GM19043 (cell line): ENCODE measurements around the gene TSSK1B.
"Not testable (repeated sequence)": the region's sequence is repeated elsewhere in the genome, so short reads cannot be mapped to it uniquely, and the experiment has no call there.

Experiments
- ATAC-seq: cut with Tn5 transposase; IDR thresholded peaks from one replicate; pipeline ENCODE4 v1.9.1; 2021; ENCODE audit warnings: low read depth; ENCODE audit not compliant: unreplicated experiment

Gene TSSK1B, protein sequence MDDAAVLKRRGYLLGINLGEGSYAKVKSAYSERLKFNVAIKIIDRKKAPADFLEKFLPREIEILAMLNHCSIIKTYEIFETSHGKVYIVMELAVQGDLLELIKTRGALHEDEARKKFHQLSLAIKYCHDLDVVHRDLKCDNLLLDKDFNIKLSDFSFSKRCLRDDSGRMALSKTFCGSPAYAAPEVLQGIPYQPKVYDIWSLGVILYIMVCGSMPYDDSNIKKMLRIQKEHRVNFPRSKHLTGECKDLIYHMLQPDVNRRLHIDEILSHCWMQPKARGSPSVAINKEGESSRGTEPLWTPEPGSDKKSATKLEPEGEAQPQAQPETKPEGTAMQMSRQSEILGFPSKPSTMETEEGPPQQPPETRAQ

GRCh38 chr5:113434889-113435288 lies at the start of gene TSSK1B:
Gene TSSK1B, minus strand, starts transcription at chr5:113434989. Its CDS starts 150 bp downstream, at chr5:113434839.
- ATAC-seq, result no peak

DNA sequence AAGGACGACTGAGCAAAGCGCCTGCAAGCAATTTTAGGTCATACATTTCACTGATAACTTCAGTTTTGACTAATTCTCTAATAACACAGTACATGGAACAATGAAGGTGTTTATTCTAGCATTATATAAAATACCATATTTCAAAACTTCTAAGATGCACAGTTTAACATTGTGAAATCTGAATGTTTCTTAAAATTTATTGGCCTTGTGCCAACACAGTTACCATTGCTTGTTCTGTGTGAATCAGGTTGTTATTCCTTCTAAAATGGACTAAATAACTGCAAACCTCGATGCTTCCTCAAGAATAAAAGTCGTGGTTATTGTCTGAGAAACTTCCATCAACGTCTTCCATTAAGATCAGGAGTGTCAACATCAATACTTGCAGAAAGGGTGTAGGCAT lies 45.5 kb upstream of the TSSK1B start:
- no peak for ATAC-seq

GRCh38 chr5:113478691-113479090 lies 43.9 kb upstream of the TSSK1B start:
- ATAC-seq, result no peak

DNA sequence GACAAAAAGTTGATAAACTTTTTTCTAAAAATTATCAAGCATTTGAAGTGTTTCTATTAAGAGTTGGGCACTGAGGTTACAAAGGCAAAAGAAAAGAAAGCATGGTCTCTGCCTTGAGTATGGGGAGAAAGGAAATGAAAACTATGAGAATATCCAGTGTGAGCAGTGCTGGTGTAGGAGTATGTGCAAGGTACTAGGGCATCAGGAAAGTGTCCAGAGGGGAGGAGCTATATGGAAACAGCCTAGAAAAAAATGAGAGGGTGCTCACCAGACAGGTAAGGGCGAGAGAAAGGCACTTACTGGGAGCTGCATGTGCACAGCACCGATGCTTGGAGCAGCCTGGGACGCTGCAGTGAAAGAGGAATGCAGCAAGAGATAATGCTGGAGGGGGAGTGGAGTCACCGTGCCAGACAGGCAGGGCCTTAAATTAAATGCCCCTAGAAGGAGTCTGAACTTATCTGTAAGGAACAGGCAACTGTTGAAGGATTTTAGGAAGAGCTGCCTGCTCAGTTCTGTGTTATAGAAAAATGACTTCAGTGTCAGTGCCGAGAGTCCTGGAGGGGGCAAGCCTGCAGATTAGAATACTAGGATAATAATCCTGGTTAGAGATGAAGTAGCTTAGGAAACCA lies 39.4 kb upstream of the TSSK1B start:
- ATAC-seq, result no peak

GRCh38 chr5:113463032-113463431 lies 28.2 kb upstream of the TSSK1B start:
- ATAC-seq, result no peak

- not testable (repeated sequence) for ATAC-seq
Measured at GRCh38 chr5:113457106-113457505, 22.3 kb upstream of the TSSK1B start.

GRCh38 chr5:113452941-113453340 lies 18.2 kb upstream of the TSSK1B start:
- no peak for ATAC-seq

DNA sequence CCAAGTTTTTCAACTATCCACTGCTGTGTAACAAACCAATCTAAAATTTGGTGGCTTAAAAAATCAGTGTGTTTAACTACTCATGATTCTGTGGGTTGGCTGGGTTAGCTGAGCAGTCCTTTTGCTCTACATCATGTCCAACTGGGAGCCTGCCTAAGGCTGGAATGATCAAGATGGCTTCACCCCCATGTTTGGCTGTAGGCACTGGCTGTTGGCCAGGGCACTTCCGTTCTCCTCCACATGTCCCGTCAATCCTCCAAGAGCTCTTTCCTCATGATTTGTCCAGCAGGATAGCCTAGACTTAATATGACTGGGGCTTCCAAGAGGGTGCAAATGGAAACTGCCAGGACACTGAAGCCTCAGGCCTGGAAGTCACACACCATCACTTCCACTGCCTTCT lies 17.0 kb upstream of the TSSK1B start:
- no peak for ATAC-seq

GRCh38 chr5:113450929-113451328 lies 16.1 kb upstream of the TSSK1B start:
- ATAC-seq, result no peak

GRCh38 chr5:113450462-113450861 lies 15.7 kb upstream of the TSSK1B start:
- ATAC-seq, result no peak

DNA sequence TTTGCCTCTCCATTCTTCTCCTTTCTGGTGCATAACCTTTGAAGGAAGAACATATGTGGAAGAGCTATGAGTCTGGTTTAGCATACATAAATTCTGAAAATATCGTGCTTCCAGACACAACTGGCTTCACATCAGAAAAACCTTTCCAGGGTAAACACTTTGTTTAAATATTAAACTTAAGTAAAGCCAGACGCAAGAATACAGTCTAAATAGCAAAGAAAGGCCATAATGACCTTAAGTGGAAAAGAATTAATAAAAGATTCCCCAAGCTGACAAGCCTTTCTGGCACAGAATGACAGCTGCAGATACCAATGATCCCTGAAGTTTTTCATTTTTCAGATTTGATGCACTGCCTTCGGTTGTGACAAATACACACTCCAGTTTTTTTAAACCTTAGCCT lies 13.5 kb upstream of the TSSK1B start:
- no peak for ATAC-seq

DNA sequence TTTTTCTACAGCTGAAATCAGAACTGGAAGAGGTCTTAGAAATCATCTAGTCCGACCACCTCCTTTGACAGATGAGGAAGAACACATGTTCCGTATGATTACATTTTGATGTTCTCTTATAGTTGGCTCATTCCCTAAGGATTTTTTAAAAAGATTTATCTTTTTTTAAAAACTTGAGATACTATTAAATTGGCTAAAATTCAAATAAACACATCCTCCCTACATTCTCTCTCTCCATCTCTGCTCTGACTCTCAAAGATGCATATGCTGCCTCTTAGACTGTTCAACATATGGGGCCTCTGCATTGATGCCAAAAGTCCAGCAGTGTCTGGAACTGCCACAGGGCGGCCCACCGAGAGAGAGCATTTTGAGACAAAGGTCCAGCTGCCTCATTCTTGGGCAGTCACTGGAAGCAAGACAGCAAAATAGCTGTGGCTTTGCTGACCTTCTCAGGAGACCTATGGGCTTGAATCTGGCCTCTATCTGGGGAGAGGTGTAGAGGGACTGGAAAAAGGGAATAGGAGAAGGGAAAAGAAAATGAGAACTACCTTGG lies 12.8 kb upstream of the TSSK1B start:
- no peak for ATAC-seq

GRCh38 chr5:113446358-113446927 lies 11.7 kb upstream of the TSSK1B start:
- no peak for ATAC-seq

DNA sequence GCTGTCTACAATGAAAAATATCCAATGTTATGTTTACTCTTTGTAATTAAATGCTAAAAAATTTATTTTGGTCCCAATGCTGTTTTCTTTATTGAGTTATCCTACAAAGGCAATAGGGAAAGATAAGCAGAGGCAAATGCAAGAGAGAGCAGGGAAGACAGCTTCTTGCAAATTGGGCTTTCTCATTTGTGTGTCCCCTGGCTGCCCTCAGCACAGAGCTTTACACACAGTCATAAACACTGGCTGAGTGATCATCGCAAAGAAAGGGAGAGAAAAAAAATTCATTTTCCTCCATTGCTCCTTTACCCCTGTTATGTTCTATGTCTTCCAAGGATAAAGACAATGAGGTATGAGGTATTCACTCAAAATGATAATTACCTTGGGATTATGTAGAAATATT lies 2.3 kb upstream of the TSSK1B start:
- no peak for ATAC-seq

- ATAC-seq, result no peak
Measured at GRCh38 chr5:113435575-113435974, 786 bp upstream of the TSSK1B start.

DNA sequence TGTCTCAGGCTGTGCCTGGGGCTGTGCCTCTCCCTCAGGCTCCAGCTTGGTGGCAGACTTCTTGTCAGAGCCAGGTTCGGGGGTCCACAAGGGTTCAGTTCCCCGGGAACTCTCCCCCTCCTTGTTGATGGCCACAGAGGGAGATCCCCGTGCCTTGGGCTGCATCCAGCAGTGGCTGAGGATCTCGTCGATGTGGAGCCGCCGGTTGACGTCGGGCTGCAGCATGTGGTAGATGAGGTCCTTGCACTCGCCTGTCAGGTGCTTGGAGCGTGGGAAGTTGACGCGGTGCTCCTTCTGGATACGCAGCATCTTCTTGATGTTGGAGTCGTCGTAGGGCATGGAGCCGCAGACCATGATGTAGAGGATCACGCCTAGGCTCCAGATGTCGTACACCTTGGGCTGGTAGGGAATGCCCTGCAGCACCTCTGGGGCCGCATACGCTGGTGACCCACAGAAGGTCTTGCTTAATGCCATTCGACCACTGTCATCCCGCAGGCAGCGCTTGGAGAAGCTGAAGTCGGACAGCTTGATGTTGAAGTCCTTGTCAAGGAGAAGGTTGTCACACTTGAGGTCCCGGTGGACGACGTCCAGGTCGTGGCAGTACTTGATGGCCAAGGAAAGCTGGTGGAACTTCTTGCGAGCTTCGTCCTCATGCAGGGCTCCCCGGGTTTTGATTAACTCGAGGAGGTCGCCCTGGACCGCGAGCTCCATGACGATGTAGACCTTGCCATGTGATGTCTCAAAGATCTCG lies 752 bp downstream of the TSSK1B start:
- ATAC-seq, result no peak

GRCh38 chr5:113433071-113433470 lies 1.7 kb downstream of the TSSK1B start:
- ATAC-seq, result no peak

DNA sequence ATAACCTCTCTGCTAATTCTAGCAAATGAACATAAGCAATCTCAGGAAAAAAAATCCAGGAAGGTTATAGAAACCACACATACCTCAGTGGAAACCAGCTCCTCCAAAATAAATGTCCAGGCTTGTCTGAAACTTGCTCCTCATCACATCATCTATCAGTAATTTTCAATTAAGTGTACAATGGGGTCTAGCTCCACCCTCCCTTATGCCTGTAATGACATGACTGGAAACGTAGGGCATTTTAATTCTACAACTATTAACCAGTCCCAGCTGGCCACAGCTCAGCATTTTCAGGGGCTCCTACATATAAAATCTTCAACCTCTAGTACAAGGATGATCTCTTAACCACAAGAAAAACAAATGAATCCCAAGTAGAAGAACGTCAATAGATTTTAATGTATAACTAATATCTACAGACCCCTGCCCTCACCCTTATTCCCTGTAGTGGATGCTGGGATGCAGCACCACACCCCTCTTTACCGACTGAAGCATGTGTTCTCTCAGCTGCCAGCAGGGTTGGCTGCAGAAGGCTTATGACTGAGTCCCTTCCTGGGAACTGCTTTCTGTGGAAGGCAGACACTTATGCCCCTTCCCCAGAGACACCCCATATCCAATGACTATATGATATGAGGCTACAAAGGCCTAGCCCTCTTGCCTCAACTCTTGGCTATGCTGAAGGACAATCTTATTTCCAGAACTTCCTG lies 6.8 kb downstream of the TSSK1B start:
- no peak for ATAC-seq

GRCh38 chr5:113425909-113426308 lies 8.9 kb downstream of the TSSK1B start:
- no peak for ATAC-seq

DNA sequence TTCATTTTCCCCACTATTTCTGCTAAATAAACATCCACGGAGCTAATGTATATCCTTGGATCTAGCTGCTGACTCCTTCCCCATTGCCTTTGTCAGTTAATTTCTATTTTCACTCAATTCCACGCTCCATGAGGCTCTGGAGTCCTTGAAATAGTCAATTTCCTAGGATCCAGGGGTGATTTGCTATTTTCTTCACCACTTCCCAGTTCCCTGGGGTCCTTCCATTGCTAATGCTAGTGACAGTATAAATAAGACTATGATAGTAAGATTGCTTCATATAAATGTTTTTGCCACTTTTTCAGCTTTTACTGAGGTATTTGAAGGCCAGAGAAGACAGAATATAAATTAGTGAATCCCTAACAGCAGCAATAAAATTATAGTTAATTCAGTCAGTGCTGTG lies 13.1 kb downstream of the TSSK1B start:
- ATAC-seq, result no peak
